ENCODE results near the gene KLRK1. TPM values are rescaled to one million over a fixed set of nuclear protein-coding genes. Genes with fewer than 3 reads are reported as not detected.
"Not testable (repeated sequence)": the region's sequence is repeated elsewhere in the genome, so short reads cannot be mapped to it uniquely, and the experiment has no call there.

The KLRK1 gene
- total and polyA plus RNA-seq, 8 donors, result 0.50 to 17.4 (median 2.2) TPM; not detected in 2

DNA sequence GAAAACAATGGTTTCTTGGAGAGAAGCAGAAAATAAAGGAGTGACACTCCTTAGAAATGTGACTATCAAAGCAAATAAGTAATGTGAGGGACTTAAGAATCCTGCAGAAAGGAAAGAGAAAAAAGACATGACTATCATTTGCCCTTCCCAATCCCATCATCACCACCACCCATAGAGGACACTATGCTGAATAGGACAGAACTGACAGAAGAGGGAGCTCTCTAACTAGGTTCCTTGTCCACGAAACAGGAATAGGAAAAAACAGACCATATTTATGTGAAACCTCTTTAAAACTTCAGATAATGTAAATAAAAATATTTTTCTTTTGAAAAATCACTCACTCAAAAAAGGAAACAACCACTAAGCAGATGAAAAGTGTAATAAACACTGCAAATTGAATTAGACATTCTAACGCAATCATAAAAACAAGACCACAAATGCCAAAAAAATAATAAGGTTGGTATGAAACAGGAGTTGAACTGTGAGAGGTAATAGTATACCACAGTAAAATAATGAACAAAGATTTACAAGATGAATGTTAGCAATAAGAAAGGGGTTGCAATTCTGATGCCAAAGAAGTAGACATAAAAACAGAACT, 58.1 kb downstream of the KLRK1 start:
- Histone ChIP-seq H3K27ac (no peak overlapping the region), H3K4me3 (no peak overlapping the region), H3K27me3 (no peaks in the 10 kb centered on the region), H3K4me1 (no peaks in the 10 kb centered on the region), H3K9me3 (peaks cover 0 to 8% (median 0%) of the 10 kb centered on the region in 4 donors), H3K36me3 (no peaks in the 10 kb centered on the region)
- 35 to 43% (median 42%) methylated on average over 2 of the region's 2 CpGs for WGBS, 5 donors
- DNase-seq, result peak in 1 of 2 donors; percentile 79
- TF ChIP-seq POLR2A (IDR thresholded peaks at IDR 0.05), result no peak
- TF ChIP-seq, protein P1, sequence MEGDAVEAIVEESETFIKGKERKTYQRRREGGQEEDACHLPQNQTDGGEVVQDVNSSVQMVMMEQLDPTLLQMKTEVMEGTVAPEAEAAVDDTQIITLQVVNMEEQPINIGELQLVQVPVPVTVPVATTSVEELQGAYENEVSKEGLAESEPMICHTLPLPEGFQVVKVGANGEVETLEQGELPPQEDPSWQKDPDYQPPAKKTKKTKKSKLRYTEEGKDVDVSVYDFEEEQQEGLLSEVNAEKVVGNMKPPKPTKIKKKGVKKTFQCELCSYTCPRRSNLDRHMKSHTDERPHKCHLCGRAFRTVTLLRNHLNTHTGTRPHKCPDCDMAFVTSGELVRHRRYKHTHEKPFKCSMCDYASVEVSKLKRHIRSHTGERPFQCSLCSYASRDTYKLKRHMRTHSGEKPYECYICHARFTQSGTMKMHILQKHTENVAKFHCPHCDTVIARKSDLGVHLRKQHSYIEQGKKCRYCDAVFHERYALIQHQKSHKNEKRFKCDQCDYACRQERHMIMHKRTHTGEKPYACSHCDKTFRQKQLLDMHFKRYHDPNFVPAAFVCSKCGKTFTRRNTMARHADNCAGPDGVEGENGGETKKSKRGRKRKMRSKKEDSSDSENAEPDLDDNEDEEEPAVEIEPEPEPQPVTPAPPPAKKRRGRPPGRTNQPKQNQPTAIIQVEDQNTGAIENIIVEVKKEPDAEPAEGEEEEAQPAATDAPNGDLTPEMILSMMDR (IDR thresholded peaks at IDR 0.05), result peak in 5 of 7 experiments; percentile 32 to 77 (median 48)
- TF ChIP-seq EP300 (IDR thresholded peaks at IDR 0.05), result no peak
- no peak for TF ChIP-seq POLR2AphosphoS5 (IDR thresholded peaks at IDR 0.05)
- intact Hi-C loops (cut with DNase I; ENCODE audit: low total_unique reads), result no loop called here

DNA sequence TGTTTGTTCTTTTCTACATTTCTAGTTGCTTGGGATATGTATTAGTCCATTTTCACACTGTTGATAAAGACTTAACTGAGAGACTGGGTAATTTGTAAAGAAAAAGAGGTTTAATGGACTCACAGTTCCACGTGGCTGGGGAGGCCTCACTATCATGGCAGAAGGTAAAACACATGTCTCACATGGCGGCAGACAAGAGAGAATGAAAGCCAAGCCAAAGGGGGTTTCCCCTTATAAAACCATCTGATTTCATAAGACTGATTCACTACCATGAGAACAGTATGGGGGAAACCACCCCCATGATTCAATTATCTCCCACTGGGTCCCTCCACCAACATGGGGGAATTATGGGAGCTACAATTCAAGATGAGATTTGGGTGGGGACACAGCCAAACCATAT, 61.1 kb downstream of the KLRK1 start:
- intact Hi-C loops (cut with DNase I; ENCODE audit: low total_unique reads); H3K9me3 ChIP-seq; H3K4me3 ChIP-seq; H3K36me3 ChIP-seq; DNase-seq; H3K4me1 ChIP-seq; H3K27me3 ChIP-seq; H3K27ac ChIP-seq: not testable (repeated sequence)
- WGBS, 5 donors, result 63 to 76% (median 67%) methylated on average over 2 of the region's 2 CpGs

Other genes with a start within 250 kb of the KLRK1 start
- gene OLR1, start 217.9 kb downstream of the KLRK1 start, total RNA-seq, result 1 to 10 TPM in 2 of 5 donors, under 1 TPM in 1, not detected in 2; 0.55 to 4.5 (median 3.8) TPM
- gene OLR1, start 217.9 kb downstream of the KLRK1 start, polyA plus RNA-seq, result 1 to 10 TPM in 2 of 3 donors, under 1 TPM in 1; 0.48 to 7.4 (median 5.7) TPM
- under 1 TPM in 2 of 5 donors, not detected in 3; 0.14 to 0.89 TPM for gene TMEM52B, start 211.0 kb downstream of the KLRK1 start, total RNA-seq
- 1 to 10 TPM in 1 of 3 donors, under 1 TPM in 1, not detected in 1; 0.31 to 1.4 TPM for gene TMEM52B, start 211.0 kb downstream of the KLRK1 start, polyA plus RNA-seq
- 100 to 1,000 TPM in 2 of 5 donors, 10 to 100 TPM in 3; 28.4 to 116 (median 91.0) TPM for gene GABARAPL1, start 177.2 kb downstream of the KLRK1 start, total RNA-seq
- 100 to 1,000 TPM in 2 of 3 donors, 10 to 100 TPM in 1; 63.5 to 133 (median 126) TPM for gene GABARAPL1, start 177.2 kb downstream of the KLRK1 start, polyA plus RNA-seq
- gene KLRD1, start 82.2 kb downstream of the KLRK1 start, total RNA-seq, result 10 to 100 TPM in 1 of 5 donors, 1 to 10 TPM in 1, under 1 TPM in 2, not detected in 1; under 0.01 to 15.4 (median 1.4) TPM
- 1 to 10 TPM in 1 of 3 donors, under 1 TPM in 2; 0.48 to 1.5 (median 0.50) TPM for gene KLRD1, start 82.2 kb downstream of the KLRK1 start, polyA plus RNA-seq
- 1 to 10 TPM in 1 of 5 donors, not detected in 4; 1.3 TPM for gene KLRC4, start 19.7 kb upstream of the KLRK1 start, total RNA-seq
- gene KLRC4, start 19.7 kb upstream of the KLRK1 start, polyA plus RNA-seq, result under 1 TPM in 1 of 3 donors, not detected in 2; 0.13 TPM
- 1 to 10 TPM in 2 of 5 donors, not detected in 3; 1.3 TPM for gene KLRC3, start 30.6 kb upstream of the KLRK1 start, total RNA-seq
- gene KLRC3, start 30.6 kb upstream of the KLRK1 start, polyA plus RNA-seq, result under 1 TPM in 1 of 3 donors, not detected in 2; 0.43 TPM
- gene KLRC2, start 46.0 kb upstream of the KLRK1 start, total RNA-seq, result 10 to 100 TPM in 1 of 5 donors, 1 to 10 TPM in 1, not detected in 3; 1.8 to 10.4 TPM
- gene KLRC2, start 46.0 kb upstream of the KLRK1 start, polyA plus RNA-seq, result 1 to 10 TPM in 1 of 3 donors, under 1 TPM in 1, not detected in 1; 0.10 to 2.1 TPM
- 10 to 100 TPM in 1 of 5 donors, 1 to 10 TPM in 3, not detected in 1; 1.2 to 11.3 (median 3.2) TPM for gene KLRC1, start 63.3 kb upstream of the KLRK1 start, total RNA-seq
- gene KLRC1, start 63.3 kb upstream of the KLRK1 start, polyA plus RNA-seq, result 1 to 10 TPM in 1 of 3 donors, under 1 TPM in 2; 0.50 to 5.3 (median 0.58) TPM
- 1 to 10 TPM in 1 of 5 donors, under 1 TPM in 1, not detected in 3; 0.92 to 3.2 TPM for gene EIF2S3B, start 115.8 kb upstream of the KLRK1 start, total RNA-seq
- gene EIF2S3B, start 115.8 kb upstream of the KLRK1 start, polyA plus RNA-seq, result 1 to 10 TPM in 1 of 3 donors, under 1 TPM in 2; 0.28 to 1.7 (median 0.92) TPM
- 10 to 100 TPM in 2 of 5 donors, 1 to 10 TPM in 2, under 1 TPM in 1; 0.58 to 33.2 (median 7.2) TPM for gene MAGOHB, start 223.6 kb upstream of the KLRK1 start, total RNA-seq
- 10 to 100 TPM; 24.0 to 26.7 (median 25.1) TPM for gene MAGOHB, start 223.6 kb upstream of the KLRK1 start, polyA plus RNA-seq